Measurements from ENCODE around the gene SMAP1.
"Not testable (repeated sequence)": the region's sequence is repeated elsewhere in the genome, so short reads cannot be mapped to it uniquely, and the experiment has no call there.

The SMAP1 gene

GRCh38 chr6:70684794-70685493 is 17.3 kb downstream of the SMAP1 start:
- no peak for DNase-seq

DNA sequence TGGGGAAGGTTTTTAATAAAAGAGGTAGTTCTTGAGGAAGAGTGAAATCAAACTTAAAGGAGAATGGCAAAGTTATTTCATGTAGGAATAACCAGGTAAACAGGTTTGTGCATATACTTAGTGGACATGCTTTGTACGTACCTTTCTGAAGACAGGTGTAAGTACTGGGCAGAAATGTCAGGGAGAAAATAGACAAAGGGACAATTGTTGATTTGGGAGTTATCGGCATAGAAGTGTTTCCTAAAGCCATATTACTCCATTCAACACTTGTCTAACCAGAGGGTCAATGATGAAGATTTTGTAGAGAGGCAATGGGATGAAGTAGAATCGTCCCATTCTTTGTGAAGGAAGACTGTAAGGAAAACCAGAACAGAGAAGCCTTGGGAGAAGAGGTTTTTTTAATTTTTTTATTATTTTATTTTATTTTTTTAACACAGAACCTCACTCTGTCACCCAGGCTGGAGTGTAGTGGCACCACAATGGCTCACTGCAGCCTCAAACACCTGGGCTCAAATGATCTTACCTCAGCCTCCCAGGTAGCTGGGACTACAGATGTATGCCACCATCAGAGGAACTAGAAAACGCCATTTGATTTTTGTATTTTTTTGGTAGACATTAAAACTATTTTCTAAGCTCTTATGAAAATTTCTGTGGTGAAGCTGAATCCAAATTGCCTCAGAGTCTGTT is 18.0 kb downstream of the SMAP1 start:
- no peak for DNase-seq

DNA sequence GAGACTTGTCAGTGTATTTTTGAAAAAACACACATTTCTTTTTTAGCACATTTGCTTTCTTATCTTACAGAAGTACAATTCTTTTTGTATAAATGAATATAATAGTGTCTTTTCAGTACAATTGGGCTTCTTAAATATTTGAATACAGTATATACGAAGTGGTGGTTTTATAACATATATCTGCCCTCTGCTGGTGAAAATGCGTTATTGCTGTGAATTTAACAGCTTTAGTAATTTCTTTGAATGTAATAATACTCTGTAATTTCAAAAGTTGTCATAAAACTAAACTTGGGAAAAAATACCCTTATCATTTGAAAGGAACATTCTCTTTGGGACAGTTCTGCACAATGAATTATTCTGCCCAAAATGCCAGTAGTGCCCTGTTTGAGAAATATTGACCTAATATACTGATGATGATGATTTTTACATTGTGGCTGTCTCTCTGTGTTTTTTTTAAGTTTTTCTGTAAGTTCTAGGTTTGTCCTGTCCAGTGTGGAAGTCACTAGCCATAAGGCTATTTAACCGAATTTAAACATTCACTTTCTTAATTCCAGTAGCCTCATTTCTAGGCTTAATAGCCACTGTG is 19.0 kb downstream of the SMAP1 start:
- no peak for DNase-seq

DNA sequence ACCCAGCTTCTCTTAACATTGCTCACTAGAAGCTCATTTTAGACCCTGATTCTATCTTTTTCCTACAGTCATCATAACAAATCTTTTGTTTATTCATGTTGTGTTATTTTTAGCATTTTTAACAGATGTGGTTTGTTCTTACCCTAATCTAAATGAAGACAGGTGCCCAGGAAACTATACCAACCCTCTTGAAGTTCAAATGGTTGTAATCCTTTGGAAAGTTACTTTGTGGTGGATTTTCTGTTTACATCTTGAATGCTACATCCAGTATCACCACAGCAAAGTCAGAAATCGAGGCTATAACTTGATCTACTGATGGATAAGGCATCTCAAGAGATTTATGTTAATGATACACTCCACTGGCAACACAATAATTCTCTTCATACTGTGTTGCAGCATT is 26.2 kb downstream of the SMAP1 start:
- no peak for DNase-seq

- DNase-seq = no peak
Observed at GRCh38 chr6:70694371-70694770, 26.7 kb downstream of the SMAP1 start.

DNA sequence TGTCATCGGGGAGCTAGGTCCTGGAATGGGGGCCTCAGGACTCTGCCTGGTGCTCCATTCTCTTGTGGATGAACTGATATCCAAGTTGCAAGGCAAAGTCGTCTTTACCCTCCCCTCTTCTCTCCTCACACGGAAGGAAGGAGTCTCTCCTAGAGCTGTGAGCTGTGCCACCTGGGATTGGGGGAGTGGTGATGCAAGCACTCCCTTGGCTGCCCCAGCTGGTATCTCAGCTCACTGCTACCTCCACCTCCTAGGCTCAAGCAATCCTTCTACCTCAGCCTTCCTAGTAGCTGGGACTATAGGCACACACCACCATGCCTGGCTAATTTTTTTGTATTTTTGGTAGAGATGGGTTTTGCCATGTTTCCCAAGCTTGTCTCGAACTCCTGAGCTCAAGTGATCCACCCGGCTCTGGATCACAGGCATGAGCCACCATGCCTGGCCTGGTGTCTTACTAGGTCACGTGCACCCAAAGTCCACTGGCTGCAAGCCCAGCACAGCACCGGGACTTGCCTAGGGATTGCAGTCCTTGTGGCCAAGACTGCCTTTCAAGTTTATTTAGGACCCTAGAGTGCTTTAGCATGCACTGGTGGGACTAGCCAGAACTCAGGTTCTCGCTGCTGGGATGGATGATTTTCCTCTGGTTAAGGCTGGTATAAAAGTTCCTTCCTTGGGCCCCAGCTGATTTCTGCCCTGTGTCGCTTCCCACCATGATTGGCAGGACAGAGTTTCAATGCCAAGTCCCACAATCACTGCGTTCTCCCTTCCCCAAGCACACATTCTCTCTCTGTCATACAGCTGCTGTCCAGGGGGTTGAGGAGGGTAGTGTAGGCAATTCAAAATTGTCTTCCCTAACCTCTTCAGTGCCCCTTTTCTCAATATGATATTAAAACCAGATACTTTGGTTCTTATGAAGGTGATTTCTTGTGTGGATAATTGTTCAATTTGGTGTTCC is 33.5 kb downstream of the SMAP1 start:
- no peak for DNase-seq

DNA sequence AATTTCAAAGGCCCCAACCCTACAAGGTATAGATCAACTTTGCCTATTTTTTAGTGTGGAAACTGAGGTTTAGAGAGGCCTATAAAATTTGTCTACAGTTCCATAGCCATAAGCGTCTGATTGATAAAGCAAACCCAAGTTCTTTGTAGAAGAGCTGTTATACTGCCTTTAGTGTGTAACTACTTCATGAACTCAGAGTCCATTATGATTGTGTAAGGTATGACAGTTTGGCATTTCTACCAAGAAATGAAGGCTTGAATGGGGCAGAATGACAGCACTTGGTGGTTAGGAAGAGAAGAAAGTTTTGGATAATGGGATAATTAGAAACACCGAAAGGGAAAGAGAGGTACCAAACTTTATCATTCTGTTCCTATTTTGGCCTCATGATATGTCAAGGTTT is 38.1 kb downstream of the SMAP1 start:
- DNase-seq = no peak

DNA sequence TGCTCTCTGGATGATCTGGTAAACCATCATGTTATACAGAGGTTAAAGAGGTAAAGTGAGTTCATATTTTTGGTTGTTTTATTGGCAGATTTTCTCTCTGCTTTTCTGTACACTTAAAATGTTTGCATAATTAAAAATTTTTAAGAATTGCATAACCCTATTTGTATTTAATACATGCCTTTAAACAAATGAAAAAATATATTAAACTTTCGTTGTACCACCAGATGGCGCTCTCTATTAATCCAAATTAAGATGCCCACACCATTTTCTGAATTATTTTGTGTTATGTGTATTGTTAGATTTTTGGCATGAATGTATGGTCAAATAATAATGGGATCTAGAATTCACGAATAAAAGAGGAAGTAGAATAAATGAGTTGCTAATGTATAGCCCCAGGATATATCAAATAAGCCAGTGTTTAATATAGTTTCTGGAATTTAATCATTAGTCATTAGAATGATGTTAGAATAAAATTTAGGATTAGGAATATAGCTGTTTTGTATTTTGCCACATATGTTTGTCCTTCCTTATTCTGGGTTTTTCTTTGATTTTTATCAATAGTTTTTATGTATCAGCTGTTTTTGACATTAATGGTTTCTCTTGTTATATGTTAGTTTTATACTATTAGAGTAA is 38.9 kb downstream of the SMAP1 start:
- no peak for DNase-seq

DNA sequence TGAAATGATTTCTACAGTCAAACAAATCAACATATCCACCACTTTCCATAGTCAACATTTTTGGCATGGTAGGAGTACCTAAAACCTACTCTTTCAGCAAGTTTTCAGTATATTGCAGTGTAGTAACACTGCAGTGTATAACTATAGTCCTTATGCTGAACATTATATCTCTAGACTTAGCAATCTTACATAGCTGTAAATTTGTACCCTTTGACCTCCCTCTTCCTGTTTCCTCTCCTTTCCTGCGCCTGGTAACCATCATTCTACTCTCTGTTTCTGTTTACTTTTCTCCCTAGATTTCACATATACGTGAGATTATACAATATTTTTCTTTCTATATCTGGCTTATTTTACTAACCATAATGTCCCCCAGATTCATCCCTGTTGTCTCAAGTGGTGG is 40.2 kb downstream of the SMAP1 start:
- no peak for DNase-seq

GRCh38 chr6:70708448-70708847 is 40.8 kb downstream of the SMAP1 start:
- no peak for DNase-seq

GRCh38 chr6:70709826-70710225 is 42.1 kb downstream of the SMAP1 start:
- no peak for DNase-seq

GRCh38 chr6:70714716-70715257 is 47.1 kb downstream of the SMAP1 start:
- DNase-seq = no peak

- DNase-seq = no peak
Observed at GRCh38 chr6:70717038-70717801, 49.5 kb downstream of the SMAP1 start.

GRCh38 chr6:70724524-70724923 is 56.8 kb downstream of the SMAP1 start:
- no peak for DNase-seq

- no peak for DNase-seq
Observed at GRCh38 chr6:70725817-70726415, 58.2 kb downstream of the SMAP1 start.

DNA sequence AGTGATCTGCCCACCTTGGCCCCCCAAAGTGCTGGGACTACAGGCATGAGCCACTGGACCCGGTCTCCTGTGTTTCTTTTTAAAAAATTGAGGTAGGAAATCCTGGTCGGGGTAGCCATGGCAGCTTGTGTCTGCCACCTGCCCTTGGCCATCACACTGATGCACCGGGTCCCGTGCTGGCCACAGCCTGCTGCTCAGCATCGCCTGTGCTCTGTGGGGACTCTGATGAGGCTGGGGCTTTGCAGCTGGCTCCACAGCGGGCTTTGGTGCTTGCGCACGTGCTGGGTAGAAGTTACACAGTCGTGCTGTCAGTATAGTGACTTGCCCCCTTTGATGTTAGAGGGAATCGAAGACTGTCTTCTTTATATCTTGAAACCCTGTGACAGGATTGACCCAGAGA is 66.7 kb downstream of the SMAP1 start:
- no peak for DNase-seq

GRCh38 chr6:70734979-70735378 is 67.3 kb downstream of the SMAP1 start:
- DNase-seq = no peak

GRCh38 chr6:70735513-70735912 is 67.8 kb downstream of the SMAP1 start:
- no peak for DNase-seq

DNA sequence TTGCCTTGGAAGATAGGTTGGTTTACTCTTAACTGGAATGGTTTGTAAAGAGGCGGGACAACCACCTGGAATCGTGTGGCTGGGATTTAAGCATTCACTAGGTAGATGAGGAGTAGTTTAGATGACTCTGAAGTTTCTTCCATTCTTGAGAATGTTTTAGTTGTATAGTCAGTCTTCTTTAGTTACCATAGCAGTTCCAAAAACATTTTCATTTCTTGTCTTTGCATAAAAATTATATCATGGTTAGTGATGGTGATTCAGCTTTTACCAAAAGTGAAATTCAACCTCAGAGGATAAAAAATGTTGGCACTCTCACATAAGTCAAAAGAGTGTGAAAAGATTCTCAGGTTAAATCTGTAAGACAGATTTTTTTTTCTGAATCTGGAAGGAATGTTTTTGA is 70.3 kb downstream of the SMAP1 start:
- no peak for DNase-seq

- no peak for DNase-seq
Observed at GRCh38 chr6:70739534-70739933, 71.9 kb downstream of the SMAP1 start.

- not testable (repeated sequence) for DNase-seq
Observed at GRCh38 chr6:70740746-70741145, 73.1 kb downstream of the SMAP1 start.
